HG02938 (cell line): ENCODE measurements around the gene TXNDC2.
"Not testable (repeated sequence)": the region's sequence is repeated elsewhere in the genome, so short reads cannot be mapped to it uniquely, and the experiment has no call there.

Experiments
- ATAC-seq: cut with Tn5 transposase; IDR thresholded peaks from one replicate; pipeline ENCODE4 v1.9.1; 2021; ENCODE audit warnings: mild to moderate bottlenecking, moderate library complexity; ENCODE audit not compliant: unreplicated experiment

The TXNDC2 gene

GRCh38 chr18:9878783-9879242 lies 7.0 kb upstream of the TXNDC2 start:
- ATAC-seq, result no peak

- no peak for ATAC-seq
Observed at GRCh38 chr18:9884090-9884489, 1.7 kb upstream of the TXNDC2 start.

- no peak for ATAC-seq
Observed at GRCh38 chr18:9884532-9885140, 1.1 kb upstream of the TXNDC2 start.

- no peak for ATAC-seq
Observed at GRCh38 chr18:9886005-9886348, 204 bp downstream of the TXNDC2 start.

- ATAC-seq, result no peak
Observed at GRCh38 chr18:9887992-9888391, 2.2 kb downstream of the TXNDC2 start.

- ATAC-seq, result no peak
Observed at GRCh38 chr18:9890196-9890595, 4.4 kb downstream of the TXNDC2 start.

- no peak for ATAC-seq
Observed at GRCh38 chr18:9890957-9891356, 5.2 kb downstream of the TXNDC2 start.

GRCh38 chr18:9891515-9891914 lies 5.7 kb downstream of the TXNDC2 start:
- ATAC-seq, result not testable (repeated sequence)

- no peak for ATAC-seq
Observed at GRCh38 chr18:9894454-9895068, 8.8 kb downstream of the TXNDC2 start.

GRCh38 chr18:9897129-9897528 lies 11.4 kb downstream of the TXNDC2 start:
- no peak for ATAC-seq

- not testable (repeated sequence) for ATAC-seq
Observed at GRCh38 chr18:9897787-9898291, 12.1 kb downstream of the TXNDC2 start.

- no peak for ATAC-seq
Observed at GRCh38 chr18:9898792-9899549, 13.2 kb downstream of the TXNDC2 start.

- ATAC-seq, result not testable (repeated sequence)
Observed at GRCh38 chr18:9899550-9899930, 13.8 kb downstream of the TXNDC2 start.

- no peak for ATAC-seq
Observed at GRCh38 chr18:9900699-9901098, 14.9 kb downstream of the TXNDC2 start.

GRCh38 chr18:9901377-9901776 lies 15.6 kb downstream of the TXNDC2 start:
- no peak for ATAC-seq

GRCh38 chr18:9902264-9902663 lies 16.5 kb downstream of the TXNDC2 start:
- not testable (repeated sequence) for ATAC-seq

GRCh38 chr18:9902832-9903231 lies 17.1 kb downstream of the TXNDC2 start:
- no peak for ATAC-seq

GRCh38 chr18:9905401-9905922 lies 19.7 kb downstream of the TXNDC2 start:
- no peak for ATAC-seq

- ATAC-seq, result no peak
Observed at GRCh38 chr18:9906481-9906880, 20.7 kb downstream of the TXNDC2 start.

GRCh38 chr18:9907867-9908266 lies 22.1 kb downstream of the TXNDC2 start:
- ATAC-seq, result no peak

- ATAC-seq, result no peak
Observed at GRCh38 chr18:9910071-9910470, 24.3 kb downstream of the TXNDC2 start.

GRCh38 chr18:9910661-9911060 lies 24.9 kb downstream of the TXNDC2 start:
- ATAC-seq, result no peak
